ENCODE measurements around the gene OCA2.

The OCA2 gene

DNA sequence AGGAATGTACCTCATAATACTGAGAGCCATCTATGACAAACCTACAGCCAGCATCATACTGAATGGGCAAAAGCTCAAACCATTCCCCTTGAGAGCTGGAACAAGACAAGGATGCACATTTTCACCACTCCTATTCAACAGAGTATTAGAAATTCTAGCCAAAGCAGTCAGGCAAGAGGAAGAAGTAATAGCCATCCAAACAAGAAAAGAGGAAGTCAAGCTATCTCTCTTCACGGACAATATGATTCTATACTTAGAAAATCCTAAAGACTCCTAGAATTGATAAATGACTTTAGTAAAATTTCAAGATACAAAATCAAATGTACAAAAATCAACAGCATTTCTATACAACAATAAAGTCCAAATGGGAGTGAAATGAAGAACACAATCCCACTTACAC is 30.2 kb downstream of the OCA2 start:
- TF ChIP-seq, protein P1, sequence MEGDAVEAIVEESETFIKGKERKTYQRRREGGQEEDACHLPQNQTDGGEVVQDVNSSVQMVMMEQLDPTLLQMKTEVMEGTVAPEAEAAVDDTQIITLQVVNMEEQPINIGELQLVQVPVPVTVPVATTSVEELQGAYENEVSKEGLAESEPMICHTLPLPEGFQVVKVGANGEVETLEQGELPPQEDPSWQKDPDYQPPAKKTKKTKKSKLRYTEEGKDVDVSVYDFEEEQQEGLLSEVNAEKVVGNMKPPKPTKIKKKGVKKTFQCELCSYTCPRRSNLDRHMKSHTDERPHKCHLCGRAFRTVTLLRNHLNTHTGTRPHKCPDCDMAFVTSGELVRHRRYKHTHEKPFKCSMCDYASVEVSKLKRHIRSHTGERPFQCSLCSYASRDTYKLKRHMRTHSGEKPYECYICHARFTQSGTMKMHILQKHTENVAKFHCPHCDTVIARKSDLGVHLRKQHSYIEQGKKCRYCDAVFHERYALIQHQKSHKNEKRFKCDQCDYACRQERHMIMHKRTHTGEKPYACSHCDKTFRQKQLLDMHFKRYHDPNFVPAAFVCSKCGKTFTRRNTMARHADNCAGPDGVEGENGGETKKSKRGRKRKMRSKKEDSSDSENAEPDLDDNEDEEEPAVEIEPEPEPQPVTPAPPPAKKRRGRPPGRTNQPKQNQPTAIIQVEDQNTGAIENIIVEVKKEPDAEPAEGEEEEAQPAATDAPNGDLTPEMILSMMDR (IDR thresholded peaks at IDR 0.05): no peak

DNA sequence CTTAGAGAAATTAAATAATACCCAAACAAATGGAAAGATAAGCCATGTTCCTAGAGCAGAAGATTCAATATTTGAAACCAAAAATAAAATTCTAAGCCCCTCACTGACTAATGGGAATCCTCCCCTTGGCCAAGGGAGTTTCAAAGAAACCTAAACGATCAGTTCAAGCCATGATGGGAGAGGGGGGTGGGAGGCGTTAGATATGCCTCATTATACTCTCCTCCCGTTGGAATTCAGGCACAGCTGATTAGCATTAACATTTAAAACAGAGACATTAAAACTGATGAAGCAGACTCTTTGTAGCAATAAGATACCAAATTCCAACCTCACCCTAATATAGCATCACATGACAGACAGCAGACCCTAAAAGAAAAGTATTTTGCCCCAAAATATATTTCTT is 32.9 kb downstream of the OCA2 start:
- TF ChIP-seq, protein P1 (IDR thresholded peaks at IDR 0.05): no peak

DNA sequence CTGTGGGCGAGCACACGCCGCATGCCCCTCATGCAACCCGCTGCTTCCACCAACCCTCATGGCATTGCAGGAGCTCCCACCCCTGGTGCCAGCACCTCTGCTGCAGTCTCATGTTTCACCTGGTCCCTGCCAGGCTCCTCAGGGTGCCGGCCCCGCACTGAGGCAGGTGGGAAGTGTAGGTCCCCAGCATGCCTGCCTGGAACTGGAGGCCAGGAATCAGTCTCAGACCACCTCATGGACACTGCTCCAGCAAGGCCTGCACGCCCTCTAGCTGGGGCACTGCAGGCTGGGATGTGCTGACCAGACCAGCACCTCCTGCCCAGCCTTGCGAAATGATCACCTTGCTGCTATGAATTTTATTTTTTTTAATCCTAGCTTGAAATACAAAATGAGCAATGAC is 39.1 kb downstream of the OCA2 start:
- TF ChIP-seq, protein P1 (IDR thresholded peaks at IDR 0.05): no peak

DNA sequence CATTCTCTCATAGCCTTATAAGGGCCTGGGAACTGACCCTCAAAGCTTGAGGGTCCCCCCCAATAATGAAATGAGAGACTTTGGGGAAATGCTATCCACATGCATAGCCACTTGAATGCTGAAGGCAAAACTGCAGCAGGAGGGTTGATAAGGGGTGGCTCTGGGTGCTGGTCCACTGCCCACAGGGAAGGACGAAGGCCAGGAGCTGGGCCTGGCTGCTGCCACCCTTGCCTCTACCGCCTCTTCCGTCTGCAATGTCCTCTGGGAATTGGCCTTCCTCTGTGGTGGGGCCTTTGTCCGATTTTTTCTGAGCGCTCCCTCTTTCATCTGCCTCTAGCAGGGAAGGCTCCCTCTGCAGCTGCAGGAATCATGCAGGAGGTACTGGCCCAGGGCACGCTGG is 41.0 kb downstream of the OCA2 start:
- TF ChIP-seq, protein P1 (IDR thresholded peaks at IDR 0.05): no peak

DNA sequence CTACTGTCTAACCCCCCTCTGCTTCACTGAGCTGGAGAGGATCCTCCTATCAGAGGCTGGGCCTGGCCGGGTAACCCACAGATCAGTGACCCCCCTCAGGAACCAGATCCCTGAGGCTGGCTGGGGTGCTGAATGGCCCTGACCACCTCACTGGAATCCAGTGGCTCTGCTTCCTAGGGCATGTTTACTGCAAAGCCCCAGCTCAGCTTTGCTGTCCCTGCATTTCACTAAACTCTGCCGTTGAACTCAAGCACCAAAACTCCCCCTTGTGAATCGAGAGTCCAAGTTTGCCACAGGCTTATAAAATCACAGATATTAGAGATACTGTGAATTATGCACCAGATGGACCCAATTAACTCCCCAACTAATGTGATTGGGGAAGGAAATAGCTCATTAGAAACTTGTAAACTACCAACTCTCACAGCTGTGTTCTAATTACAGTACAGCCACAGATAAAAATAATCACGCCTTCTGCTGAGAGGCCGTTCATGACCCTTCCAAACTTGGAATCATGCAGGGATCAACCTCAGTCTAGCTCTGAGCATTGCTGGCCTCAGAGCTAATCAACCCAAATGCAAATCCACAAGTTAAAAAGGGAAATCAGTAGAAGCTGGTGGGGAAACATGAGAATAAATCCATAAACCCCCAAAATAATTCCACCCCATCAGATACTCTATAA is 47.0 kb downstream of the OCA2 start:
- TF ChIP-seq, protein P1 (IDR thresholded peaks at IDR 0.05): no peak

DNA sequence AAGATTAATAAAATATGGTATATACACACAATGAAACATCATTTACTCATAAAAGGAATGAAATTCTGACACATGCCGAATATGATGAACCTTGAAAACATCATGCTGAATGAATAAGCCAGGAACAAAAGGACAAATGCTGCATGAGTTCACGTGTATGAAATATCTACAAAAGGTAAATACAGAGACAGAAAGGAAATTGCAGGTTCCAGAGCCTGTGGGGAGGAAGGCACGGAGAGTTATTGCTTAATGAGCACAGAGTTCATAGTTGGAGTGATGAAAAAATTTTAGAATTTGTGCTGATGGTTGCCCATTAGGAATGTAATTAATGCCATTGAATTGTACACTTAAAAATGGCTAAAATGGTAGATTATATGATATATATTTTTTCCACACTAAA is 49.5 kb downstream of the OCA2 start:
- TF ChIP-seq, protein P1 (IDR thresholded peaks at IDR 0.05): no peak

DNA sequence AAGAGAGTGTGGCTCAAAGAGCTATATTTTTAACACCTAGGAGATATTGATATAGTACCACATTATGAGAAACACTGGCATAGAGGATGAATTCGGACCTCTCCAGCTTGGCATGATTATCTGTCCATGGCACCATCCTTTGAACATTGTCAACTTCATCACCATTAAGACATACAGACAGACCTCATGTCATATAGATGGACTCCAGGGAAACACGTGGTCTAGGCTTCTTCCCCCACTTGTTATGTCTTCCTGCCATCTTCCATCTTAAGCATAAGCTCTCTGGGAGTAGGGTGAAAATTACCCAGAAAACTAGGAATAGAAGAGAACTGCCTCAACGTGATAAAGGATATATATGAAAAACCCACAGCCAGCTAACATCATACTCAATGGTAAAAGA is 51.8 kb downstream of the OCA2 start:
- TF ChIP-seq, protein P1 (IDR thresholded peaks at IDR 0.05): no peak
